Measurements from ENCODE around the gene PTPRG.

DNA sequence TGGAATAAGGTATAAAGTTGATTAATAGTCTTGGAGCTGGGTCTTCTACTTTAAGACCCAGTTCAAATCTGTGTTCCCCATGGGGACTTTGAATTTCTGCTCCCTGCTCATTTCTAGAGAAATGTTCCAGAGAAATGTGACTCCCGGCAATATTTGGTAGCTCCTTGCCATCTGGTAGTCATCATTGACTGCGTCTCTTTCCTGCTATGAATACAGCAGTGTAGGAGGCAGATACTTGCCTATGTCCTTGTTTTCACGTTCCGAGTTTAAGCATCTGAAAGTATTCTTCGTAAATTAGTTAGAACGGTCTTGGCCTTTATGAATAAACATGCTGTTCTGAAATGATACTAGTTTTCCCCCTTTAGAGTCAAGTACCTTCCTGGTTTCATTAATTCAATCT lies 352.9 kb downstream of the PTPRG start:
- TF ChIP-seq POLR2A (IDR thresholded peaks at IDR 0.05) = no peak
- TF ChIP-seq, protein P1, sequence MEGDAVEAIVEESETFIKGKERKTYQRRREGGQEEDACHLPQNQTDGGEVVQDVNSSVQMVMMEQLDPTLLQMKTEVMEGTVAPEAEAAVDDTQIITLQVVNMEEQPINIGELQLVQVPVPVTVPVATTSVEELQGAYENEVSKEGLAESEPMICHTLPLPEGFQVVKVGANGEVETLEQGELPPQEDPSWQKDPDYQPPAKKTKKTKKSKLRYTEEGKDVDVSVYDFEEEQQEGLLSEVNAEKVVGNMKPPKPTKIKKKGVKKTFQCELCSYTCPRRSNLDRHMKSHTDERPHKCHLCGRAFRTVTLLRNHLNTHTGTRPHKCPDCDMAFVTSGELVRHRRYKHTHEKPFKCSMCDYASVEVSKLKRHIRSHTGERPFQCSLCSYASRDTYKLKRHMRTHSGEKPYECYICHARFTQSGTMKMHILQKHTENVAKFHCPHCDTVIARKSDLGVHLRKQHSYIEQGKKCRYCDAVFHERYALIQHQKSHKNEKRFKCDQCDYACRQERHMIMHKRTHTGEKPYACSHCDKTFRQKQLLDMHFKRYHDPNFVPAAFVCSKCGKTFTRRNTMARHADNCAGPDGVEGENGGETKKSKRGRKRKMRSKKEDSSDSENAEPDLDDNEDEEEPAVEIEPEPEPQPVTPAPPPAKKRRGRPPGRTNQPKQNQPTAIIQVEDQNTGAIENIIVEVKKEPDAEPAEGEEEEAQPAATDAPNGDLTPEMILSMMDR (IDR thresholded peaks at IDR 0.05) = no peak
